Stimulated activated CD4-positive, alpha-beta T cell treated with anti-CD3 and anti-CD28 coated beads, Interleukin-15, amount 100 ng/mL, for 1 hour (primary cell): Measurements from ENCODE around the gene SOCS3.

Experiments used
- DNase-seq, 2 donors: peaks; one replicate each; pipeline ENCODE4 v3.0.0-alpha.2; 2020; ENCODE audit warnings: low read depth in 1 of 2, low spot score in 1 of 2

The SOCS3 gene

GRCh38 chr17:78368854-78369495 is 9.1 kb upstream of the SOCS3 start:
- DNase-seq: no peak

- no peak for DNase-seq
These were observed 8.5 kb upstream of the SOCS3 start for GRCh38 chr17:78368348-78368747.

DNA sequence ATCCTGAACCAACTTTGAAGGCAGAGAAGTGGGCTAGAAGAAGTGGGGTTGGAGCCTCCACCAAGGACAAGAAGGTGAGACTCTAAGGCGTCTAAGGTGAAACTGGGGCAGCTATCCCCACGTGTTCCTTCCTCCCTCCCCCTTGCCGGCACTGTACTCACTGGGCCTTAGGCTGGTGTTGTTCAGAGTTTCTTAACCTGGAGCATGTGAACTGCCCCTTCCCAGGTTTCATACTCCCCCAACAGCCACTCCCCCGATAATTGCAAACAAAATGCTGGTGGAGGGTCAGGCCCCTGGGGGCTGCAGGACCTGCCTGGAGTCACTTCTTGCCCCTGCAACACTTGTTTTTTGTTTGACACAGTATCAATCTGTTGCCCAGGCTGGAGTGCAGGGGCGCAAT is 7.3 kb upstream of the SOCS3 start:
- no peak for DNase-seq

DNA sequence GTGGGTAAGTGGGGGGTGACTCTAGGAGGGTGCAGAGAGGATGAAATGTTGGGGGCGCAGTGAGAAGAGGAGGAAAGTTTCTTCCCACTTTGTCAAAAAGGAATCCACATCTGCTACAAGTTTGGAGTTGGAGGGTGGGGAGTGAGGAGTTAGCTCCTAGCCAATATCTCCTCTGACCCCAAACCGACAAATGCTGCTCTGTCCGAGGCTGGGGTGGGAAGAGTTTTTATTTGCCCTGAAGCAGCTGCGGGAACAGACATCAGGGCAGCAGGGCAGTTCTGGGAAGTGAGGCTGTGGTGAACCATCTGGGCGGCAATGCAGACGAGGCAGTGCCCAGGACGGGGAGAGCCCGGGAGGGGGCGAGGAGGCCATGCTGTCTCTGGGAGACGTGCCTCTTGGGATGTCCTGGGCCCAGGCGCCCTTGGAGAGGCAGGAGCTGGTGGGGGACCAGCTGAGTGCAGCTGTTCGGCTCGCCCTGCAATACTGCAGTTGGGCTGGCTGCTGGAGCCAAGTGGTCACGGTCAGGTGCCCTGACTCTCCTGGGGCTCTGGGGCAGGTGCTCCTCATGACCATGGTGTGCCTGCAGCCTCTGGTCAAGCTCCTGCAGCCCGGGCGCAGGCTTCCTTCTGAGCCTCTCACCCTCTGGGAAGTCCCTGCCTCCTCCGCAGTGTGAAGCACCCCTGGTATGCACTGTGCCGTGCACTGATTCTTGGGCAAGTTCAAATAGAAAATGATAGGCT is 6.4 kb upstream of the SOCS3 start:
- no peak for DNase-seq

GRCh38 chr17:78365561-78366108 is 5.8 kb upstream of the SOCS3 start:
- no peak for DNase-seq

- no peak for DNase-seq
These were observed 4.8 kb upstream of the SOCS3 start for GRCh38 chr17:78364436-78365281.

DNA sequence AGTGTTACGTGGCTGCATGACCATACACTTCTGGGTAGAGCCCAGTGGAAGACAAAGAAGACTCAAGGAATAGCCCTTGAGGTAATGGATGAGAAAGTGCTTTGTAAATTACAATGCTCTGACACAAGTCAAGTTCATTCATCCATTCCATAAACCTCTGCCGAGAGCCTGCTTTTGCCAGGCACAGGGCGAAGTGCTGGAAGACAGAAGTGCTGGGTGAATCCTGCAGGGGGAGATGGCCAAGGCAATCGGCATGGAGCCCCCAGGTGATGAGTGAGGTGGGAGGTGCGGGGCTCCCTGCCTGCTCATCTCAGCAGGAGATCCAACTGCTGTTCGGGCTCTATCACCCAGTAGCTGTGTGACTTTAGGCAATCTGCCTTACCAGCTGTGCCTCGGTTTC is 2.8 kb upstream of the SOCS3 start:
- DNase-seq: no peak

GRCh38 chr17:78362232-78362631 is 2.4 kb upstream of the SOCS3 start:
- DNase-seq: no peak

DNA sequence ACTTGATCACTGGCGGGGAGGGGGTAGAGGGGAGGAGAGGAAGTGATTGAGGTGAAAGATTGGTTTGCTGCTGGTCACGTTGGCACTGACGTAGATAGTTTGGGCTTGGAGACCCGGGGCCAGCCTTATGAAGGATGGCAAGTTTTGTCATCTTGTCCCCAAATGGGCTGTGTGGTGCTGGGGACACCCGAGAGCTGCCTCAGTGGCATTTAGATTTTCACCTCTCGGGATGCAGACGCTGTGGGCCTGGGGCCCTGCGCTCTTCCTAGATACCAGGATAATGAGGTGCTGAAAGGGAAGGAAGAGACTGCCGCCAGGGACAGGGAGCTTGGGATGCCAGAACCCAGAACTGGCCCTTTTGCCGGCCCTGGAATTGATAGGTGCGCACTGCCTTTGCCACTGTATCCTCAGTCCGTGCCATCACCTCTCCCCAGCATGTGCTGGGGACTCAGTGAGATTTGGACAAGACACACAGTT is 1.4 kb upstream of the SOCS3 start:
- DNase-seq: no peak

DNA sequence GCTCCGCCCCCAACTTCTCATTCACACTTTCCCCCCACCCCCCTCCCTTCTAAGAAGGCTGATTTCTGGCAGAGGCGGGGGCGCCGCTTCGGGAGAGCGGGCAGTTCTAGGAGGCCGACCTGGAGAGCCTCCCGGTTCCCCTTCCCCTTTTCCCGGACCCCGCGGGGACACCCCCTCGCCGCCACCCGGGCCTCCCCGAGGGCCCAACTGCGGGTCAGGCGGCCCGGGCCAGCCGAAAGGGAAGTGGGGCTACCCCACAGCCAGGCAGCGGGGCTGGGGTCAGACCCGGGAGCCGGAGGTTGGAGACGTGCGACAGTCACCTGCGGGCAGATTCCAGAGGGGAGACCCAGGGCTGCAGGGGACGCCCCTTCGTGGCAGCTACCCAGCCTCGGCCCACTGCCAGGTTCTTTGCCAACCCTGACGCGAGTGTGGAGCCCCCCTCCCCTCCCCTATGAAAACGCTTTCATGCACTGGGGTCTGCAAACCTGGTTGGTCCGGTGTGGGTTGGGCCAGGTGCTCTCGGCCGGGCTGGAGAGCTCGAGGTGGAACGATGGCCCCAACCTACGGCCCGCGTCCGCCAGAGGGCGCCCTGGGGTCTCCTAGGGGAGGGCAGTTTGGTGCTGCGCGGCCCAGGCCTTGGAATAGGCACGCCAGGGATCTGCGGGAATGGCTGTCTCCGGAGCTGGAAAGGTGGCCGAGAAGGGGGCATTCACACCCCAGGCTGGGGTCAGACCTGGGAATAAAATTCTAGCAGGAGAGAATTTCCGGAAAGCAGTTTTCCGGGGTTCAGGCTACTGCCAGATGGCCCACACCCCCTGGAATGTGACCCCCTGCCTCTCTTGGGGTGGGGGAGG is 721 bp upstream of the SOCS3 start:
- DNase-seq: peak; percentile 80 to 91

DNA sequence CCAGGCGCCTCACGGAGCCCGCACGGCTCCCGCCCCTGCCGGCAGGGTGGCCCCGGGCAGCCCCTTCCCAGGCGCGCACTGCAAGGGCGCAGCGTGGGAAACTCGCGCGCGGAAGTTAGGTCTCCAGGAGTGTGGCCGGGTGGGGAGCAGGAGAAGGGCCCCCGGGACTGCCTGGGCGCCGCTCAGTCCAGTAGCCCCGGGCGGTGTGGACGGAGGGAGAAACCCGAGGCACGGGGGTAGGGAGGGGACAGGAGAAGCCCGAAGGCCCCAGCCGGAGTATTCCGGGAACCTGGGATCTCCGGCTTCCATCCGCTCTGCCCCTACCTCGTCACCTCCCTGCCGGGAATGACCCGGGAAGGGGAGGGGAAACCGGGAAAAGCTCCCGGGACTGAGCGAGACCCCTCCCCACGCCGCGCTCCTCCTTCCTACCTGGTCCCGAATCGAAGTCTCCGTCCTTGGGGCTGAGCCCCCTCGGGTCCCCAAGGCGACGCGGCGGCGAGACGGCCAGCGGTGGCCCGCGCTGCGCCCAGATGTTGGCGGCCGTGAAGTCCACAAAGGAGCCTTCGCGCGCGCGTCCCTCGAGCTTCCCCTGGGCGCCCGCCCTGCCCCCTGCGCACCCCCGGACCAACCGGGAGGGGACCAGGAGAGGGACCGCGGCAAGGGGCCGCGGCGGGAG is 418 bp downstream of the SOCS3 start:
- DNase-seq: no peak

DNA sequence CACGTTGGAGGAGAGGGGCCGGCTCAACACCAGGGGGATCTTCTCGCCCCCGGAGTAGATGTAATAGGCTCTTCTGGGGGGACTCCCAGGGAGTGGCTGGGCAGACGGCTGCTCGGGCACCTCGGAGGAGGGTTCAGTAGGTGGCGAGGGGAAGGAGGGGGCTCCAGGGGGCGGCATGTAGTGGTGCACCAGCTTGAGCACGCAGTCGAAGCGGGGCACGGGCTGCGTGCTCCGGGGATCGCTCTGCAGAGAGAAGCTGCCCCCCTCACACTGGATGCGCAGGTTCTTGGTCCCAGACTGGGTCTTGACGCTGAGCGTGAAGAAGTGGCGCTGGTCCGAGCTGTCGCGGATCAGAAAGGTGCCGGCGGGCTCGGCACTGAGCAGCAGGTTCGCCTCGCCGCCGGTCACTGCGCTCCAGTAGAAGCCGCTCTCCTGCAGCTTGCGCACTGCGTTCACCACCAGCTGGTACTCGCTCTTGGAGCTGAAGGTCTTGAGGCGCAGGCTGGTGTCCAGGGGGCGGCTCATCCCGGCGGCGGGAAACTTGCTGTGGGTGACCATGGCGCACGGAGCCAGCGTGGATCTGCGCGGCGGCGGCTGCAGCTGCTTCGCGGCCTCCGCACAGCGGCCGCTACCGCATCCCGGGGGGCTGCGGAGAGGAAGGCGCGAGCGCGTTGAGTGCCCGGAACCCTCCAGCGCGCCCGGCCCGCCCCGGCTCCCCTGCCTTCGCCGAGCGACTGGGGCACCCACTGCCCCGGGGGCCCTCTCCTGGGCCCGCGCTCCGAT is 1.1 kb downstream of the SOCS3 start:
- no peak for DNase-seq

- no peak for DNase-seq
These were observed 2.0 kb downstream of the SOCS3 start for GRCh38 chr17:78357672-78358537.

GRCh38 chr17:78357177-78357586 is 2.7 kb downstream of the SOCS3 start:
- DNase-seq: no peak

GRCh38 chr17:78356101-78356713 is 3.7 kb downstream of the SOCS3 start:
- DNase-seq: peak; percentile 71 to 73

DNA sequence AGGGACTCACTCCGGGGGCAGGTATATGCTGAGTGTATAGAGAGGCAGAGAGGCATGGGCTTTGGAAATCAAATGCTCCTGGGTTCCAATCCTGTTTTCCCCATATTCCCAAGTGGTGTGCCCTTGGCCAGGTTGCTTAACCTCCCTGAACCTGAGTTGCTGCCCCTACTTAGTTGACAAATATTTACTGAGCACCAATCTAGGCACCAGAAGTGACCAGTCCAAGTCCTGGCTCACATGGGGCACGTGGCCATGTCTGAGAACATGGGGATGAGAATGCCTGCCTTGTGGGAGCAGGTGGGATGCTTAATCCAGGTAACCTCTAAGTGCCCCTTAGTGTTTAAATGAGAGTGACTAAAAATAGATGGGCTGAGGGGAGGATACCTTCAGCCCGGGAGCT is 4.2 kb downstream of the SOCS3 start:
- DNase-seq: no peak

- no peak for DNase-seq
These were observed 4.7 kb downstream of the SOCS3 start for GRCh38 chr17:78355045-78355641.

GRCh38 chr17:78353834-78354233 is 6.0 kb downstream of the SOCS3 start:
- DNase-seq: no peak
